ENCODE results near the gene MSI2. TPM values are rescaled to one million over a fixed set of nuclear protein-coding genes. Genes with fewer than 3 reads are reported as not detected.

Gene MSI2
- total RNA-seq, 1 experiment from 2014 or later, result 174 TPM

DNA sequence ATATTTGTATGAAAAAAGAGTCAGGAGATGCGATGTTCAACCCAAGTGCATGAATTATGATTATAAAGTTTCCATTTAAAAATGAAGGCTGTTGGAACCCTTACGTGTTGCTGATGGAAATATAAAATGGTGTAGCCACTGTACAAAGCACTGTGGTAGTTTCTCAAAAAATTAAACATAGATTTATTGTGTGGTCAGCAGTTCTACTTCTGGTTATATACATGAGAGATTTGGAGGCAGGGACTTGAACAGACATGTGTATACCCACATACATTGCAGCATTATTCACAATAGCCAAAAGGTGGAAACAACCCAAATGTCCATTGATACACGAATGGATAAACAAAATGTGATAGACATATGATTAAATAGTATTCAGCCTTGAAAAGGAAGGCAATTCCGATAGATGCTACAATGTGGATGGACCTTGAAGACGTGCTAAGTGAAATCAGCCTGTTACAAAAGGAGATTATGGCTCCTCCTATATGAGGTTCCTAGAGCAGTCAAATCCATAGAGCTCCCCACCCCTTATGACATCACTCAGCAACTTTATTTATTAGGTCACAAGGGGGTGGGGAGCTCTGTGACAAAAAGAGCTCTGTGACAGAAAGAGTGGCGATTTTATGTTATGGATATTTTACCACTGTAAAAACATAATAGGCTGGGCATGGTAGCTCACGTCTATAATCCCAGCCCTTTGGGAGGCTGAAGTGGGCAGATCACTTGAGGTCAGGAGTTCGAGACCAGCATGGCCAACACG lies 106.7 kb downstream of the MSI2 start:
- no peak overlapping the region for H3K4me3 ChIP-seq (ENCODE audit: low read depth, low read length)
- no peaks in the 10 kb centered on the region for H3K9me3 Mint-ChIP-seq (ENCODE audit: unreplicated experiment)
- H3K36me3 ChIP-seq (ENCODE audit: control insufficient read depth, insufficient read depth, low read length), result peaks cover 1% of the 10 kb centered on the region; the same call in 1 of the 2 replicates
- intact Hi-C loops (cut with micrococcal nuclease; ENCODE audit: unreplicated experiment), result no loop called here
- no TSS peak for BruUV-seq (replicated peaks)
- DNase-seq, result no peak
- H3K9me3 ChIP-seq, result no peaks in the 10 kb centered on the region
- peaks cover 37% of the 10 kb centered on the region for H3K4me1 Mint-ChIP-seq (ENCODE audit: low read depth, unreplicated experiment)
- H3K4me1 ChIP-seq, result peaks cover 36% of the 10 kb centered on the region
- ChIA-PET POLR2A (no interaction called here), CTCF (no interaction called here)
- no peaks in the 10 kb centered on the region for H3K27me3 Mint-ChIP-seq (ENCODE audit: insufficient read depth, unreplicated experiment)
- no peak overlapping the region for H3K4me3 Mint-ChIP-seq (ENCODE audit: unreplicated experiment)
- peaks cover 56% of the 10 kb centered on the region for H3K36me3 Mint-ChIP-seq (ENCODE audit: insufficient read depth, unreplicated experiment)
- H3K27me3 ChIP-seq (replicated peaks; ENCODE audit: control insufficient read depth, insufficient read depth, low read length), result no peaks in the 10 kb centered on the region
- peak overlapping the region; percentile 50 for H3K27ac Mint-ChIP-seq (ENCODE audit: unreplicated experiment)
- TF ChIP-seq, protein P1, sequence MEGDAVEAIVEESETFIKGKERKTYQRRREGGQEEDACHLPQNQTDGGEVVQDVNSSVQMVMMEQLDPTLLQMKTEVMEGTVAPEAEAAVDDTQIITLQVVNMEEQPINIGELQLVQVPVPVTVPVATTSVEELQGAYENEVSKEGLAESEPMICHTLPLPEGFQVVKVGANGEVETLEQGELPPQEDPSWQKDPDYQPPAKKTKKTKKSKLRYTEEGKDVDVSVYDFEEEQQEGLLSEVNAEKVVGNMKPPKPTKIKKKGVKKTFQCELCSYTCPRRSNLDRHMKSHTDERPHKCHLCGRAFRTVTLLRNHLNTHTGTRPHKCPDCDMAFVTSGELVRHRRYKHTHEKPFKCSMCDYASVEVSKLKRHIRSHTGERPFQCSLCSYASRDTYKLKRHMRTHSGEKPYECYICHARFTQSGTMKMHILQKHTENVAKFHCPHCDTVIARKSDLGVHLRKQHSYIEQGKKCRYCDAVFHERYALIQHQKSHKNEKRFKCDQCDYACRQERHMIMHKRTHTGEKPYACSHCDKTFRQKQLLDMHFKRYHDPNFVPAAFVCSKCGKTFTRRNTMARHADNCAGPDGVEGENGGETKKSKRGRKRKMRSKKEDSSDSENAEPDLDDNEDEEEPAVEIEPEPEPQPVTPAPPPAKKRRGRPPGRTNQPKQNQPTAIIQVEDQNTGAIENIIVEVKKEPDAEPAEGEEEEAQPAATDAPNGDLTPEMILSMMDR (IDR thresholded peaks at IDR 0.05; ENCODE audit: insufficient read depth in 1 of 2, low read depth in 1 of 2, low read length in 1 of 2, severe bottlenecking in 1 of 2, unreplicated experiment in 1 of 2), result no peak

GRCh38 chr17:57363580-57363979 lies 107.3 kb downstream of the MSI2 start:
- TF ChIP-seq, protein P1 (IDR thresholded peaks at IDR 0.05; ENCODE audit: insufficient read depth in 1 of 2, low read depth in 1 of 2, low read length in 1 of 2, severe bottlenecking in 1 of 2, unreplicated experiment in 1 of 2), result no peak
- Mint-ChIP-seq H3K4me3 (ENCODE audit: unreplicated experiment) (no peak overlapping the region), H3K4me1 (ENCODE audit: low read depth, unreplicated experiment) (peaks cover 36% of the 10 kb centered on the region), H3K27ac (ENCODE audit: unreplicated experiment) (peak overlapping the region; percentile 50), H3K9me3 (ENCODE audit: unreplicated experiment) (no peaks in the 10 kb centered on the region), H3K36me3 (ENCODE audit: insufficient read depth, unreplicated experiment) (peaks cover 50% of the 10 kb centered on the region), H3K27me3 (ENCODE audit: insufficient read depth, unreplicated experiment) (no peaks in the 10 kb centered on the region)
- no peaks in the 10 kb centered on the region for H3K9me3 ChIP-seq
- POLR2A ChIA-PET, result no interaction called here
- intact Hi-C loops (cut with micrococcal nuclease; ENCODE audit: unreplicated experiment), result no loop called here
- peaks cover 38% of the 10 kb centered on the region for H3K4me1 ChIP-seq
- peaks cover 1% of the 10 kb centered on the region; the same call in 1 of the 2 replicates for H3K36me3 ChIP-seq (ENCODE audit: control insufficient read depth, insufficient read depth, low read length)
- CTCF ChIA-PET, result no interaction called here
- BruUV-seq (replicated peaks), result no TSS peak
- DNase-seq, result no peak
- no peaks in the 10 kb centered on the region for H3K27me3 ChIP-seq (replicated peaks; ENCODE audit: control insufficient read depth, insufficient read depth, low read length)
- H3K4me3 ChIP-seq (ENCODE audit: low read depth, low read length), result no peak overlapping the region

DNA sequence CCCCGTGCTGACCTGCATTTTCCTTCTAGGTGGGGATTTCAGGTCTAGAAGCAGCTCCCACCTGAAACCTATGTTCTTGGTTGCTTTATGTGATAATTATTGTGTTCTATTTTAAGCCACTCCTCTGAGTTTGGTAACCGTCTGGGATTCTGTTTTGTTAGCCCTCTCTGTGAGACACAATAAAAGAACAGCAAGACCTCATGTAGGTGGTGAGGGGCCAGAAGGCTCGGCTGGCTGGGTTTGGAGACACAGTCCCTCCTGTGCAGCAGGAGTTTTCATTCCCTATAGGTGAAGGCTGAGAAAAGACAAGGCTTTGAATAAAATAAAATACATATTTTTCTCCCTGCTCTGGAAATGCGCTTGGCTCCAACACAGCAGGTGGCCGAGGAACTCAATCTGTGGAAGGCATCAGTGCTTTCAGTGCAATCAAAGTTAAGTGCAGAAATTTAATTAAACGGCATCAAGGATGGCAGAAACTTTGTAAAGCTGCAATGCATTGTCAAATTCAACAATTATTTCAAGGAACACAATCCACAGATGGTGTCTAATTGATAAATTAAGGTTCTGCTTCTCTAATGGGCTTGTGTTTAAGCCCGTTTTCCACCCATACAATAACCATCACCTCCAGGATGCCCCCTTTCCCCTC lies 107.8 kb downstream of the MSI2 start:
- Histone ChIP-seq H3K4me3 (ENCODE audit: low read depth, low read length) (no peak overlapping the region), H3K4me1 (peaks cover 43% of the 10 kb centered on the region), H3K9me3 (no peaks in the 10 kb centered on the region), H3K36me3 (ENCODE audit: control insufficient read depth, insufficient read depth, low read length) (peaks cover 1% of the 10 kb centered on the region; the same call in 1 of the 2 replicates), H3K27me3 (replicated peaks; ENCODE audit: control insufficient read depth, insufficient read depth, low read length) (no peaks in the 10 kb centered on the region)
- no peaks in the 10 kb centered on the region for H3K9me3 Mint-ChIP-seq (ENCODE audit: unreplicated experiment)
- intact Hi-C loops (cut with micrococcal nuclease; ENCODE audit: unreplicated experiment), result no loop called here
- ChIA-PET POLR2A (no interaction called here), CTCF (no interaction called here)
- peaks cover 39% of the 10 kb centered on the region for H3K4me1 Mint-ChIP-seq (ENCODE audit: low read depth, unreplicated experiment)
- no TSS peak for BruUV-seq (replicated peaks)
- H3K27me3 Mint-ChIP-seq (ENCODE audit: insufficient read depth, unreplicated experiment), result no peaks in the 10 kb centered on the region
- H3K36me3 Mint-ChIP-seq (ENCODE audit: insufficient read depth, unreplicated experiment), result peaks cover 48% of the 10 kb centered on the region
- H3K4me3 Mint-ChIP-seq (ENCODE audit: unreplicated experiment), result no peak overlapping the region
- TF ChIP-seq, protein P1 (IDR thresholded peaks at IDR 0.05; ENCODE audit: insufficient read depth in 1 of 2, low read depth in 1 of 2, low read length in 1 of 2, severe bottlenecking in 1 of 2, unreplicated experiment in 1 of 2), result no peak
- no peak overlapping the region for H3K27ac Mint-ChIP-seq (ENCODE audit: unreplicated experiment)
- DNase-seq, result no peak
